Measurements from ENCODE around the gene OR4A15.

OR4A15 gene

DNA sequence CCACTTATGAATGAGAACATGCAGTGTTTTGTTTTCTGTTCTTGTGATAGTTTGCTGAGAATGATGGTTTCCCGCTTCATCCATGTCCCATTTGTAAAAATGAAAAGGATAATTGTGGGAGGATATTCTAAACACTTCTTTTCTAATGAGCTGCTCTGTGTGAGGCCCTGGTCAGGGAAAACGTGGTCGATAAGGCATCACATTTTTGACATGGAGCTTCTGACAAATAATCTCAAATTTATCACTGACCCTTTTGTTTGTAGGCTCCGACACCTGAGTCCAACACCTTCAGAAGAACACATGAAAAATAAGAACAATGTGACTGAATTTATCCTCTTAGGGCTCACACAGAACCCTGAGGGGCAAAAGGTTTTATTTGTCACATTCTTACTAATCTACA, at the start of gene OR4A15:
OR4A15 (plus strand) TSS at position 301 of the 400 bp plus-strand sequence; CDS start at position 301, 0 bp downstream.
- DNase-seq (ENCODE audit: low read depth, low spot score): no peak

DNA sequence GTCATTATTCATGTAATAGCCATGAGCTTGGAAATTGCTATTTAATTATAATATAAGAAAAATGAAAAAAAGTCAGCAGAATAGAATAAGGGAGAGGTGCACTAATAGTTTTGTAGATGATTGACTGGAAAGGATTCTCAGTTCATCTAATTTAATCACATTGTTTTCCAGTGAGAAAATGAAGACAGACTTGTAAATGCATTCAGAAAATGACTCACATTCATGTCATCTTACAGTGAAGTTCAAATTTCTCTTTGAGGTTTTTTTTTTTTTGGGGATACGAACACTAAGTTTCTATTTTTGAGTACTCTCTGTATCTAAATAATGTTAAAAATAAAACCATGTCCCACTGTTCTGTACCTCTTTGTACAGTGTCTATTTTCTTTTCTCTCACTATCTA, 43.3 kb upstream of the OR4A15 start:
- no peak for DNase-seq (ENCODE audit: low read depth, low spot score)

DNA sequence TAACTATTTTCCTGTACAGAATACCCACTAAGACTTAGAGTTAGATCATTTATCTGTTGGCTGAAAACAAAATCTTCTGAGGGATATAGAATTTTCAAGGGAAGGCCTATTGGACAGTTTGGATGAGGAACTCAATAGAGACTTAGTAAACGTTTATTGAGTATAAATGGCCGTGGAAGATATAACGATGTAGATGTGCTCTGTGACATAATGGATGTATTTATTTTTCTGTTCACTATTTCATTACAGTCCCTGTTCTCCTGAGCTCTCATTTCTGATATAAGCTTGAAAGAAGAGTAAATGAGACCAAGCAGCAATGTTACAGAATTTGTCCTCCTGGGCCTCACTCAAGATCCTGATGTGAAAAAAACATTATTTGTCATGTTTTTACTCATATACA, 24.9 kb upstream of the OR4A15 start, which contains the start of gene OR4A16:
OR4A16 (plus strand) TSS at position 301 of the 400 bp plus-strand sequence; CDS start at position 301, 0 bp downstream.
- no peak for DNase-seq (ENCODE audit: low read depth, low spot score)

DNA sequence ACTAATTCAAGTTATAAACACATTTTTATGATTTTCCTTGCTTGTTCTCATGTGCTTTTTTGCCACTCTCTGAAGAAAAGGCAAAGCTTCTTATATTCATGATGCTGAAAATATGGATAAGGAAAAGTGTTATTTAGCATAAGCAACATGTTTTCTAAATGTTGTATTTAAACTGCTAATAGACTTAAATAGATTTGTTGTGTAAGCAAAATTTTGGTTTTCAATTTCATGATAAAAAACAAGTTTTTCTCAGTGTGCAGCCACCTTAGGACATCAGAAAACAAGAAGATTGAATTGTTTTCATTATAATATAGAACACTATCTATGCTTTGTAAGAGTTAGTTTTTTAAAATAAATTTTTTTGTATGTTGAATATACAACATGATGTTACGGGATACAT, 22.5 kb upstream of the OR4A15 start:
- DNase-seq (ENCODE audit: low read depth, low spot score): no peak

DNA sequence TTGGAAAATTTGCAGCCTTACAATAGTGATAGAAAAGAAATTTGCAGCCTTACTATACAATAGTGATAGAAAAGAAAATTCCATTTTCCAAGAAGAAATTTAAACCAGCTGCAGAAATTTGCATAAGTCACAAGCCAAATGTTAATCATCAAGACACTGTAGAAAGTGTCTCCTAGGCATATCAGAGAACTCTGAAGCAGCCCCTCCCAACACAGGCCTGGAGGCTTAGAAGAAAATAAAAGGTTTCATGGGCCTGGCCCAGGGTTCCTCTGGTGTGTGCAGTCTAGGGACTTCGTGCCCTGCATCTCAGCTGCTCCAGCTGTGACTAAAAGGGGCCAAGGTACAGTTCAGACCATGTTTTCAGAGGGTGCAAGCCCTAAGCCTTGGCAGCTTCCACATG, 18.7 kb upstream of the OR4A15 start:
- DNase-seq (ENCODE audit: low read depth, low spot score): no peak

DNA sequence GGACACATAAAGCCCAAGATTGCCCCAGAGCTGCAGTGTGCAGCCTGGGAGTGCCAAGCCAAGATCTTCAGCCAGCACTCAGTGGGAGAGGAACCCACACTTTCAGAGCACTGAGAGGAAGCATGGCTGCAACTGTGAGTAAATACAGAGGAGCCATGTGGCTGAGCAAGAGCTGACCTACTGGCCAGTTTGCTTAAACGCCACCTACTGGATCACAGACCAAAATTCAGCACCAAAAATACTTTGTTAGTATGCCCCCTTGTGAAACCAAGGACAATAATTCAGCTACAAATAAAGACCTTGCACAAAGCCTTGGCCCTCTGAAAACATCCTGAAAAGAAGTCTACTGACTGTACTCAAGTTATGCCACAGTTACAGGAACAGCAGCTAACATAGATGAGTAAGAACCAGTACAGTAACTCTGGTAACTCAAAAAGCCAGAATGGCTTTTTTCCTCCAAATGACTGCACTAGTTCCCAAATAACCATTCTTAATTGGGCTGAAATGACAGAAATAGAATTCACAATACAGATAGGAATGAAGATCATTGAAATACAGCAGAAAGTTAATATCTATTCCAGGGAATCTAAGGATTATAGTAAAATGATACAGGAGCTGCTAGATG, 10.1 kb upstream of the OR4A15 start:
- DNase-seq (ENCODE audit: low read depth, low spot score): no peak

DNA sequence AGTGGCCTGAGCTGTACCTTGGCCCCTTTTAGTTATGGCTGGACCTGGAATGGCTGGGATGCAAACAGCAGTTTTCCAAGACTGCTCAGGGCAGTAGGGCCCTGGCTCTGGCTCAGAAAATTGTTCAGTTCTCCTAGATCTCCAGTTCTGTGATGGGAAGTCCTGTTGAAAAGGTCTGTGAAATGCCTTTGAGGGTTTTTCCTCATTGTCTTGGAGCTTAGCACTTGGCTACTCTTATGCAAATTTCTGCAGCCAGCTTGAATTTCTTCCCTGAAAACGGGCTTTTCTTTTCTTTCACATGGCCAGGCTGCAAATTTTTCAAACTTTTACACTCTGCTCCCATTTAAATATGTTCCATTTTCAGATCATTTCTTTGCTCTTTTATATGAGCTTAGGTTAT, 33.2 kb downstream of the OR4A15 start:
- no peak for DNase-seq (ENCODE audit: low read depth, low spot score)
